ENCODE data around the gene DDX5. TPM values are rescaled to one million over a fixed set of nuclear protein-coding genes. Genes with fewer than 3 reads are reported as not detected.
A peak's percentile ranks its signal among the peaks of the same experiment; 100 is the strongest.

DDX5 gene
- total and polyA plus RNA-seq, 2 of the 13 experiments (the other 11 are each of a cell fraction or from before 2014, with no cell fraction given), result 503 to 684 TPM

GRCh38 chr17:64506576-64507412 is 705 bp upstream of the DDX5 start, which contains the start of gene CEP95 (continued):
- TF ChIP-seq, protein P1, sequence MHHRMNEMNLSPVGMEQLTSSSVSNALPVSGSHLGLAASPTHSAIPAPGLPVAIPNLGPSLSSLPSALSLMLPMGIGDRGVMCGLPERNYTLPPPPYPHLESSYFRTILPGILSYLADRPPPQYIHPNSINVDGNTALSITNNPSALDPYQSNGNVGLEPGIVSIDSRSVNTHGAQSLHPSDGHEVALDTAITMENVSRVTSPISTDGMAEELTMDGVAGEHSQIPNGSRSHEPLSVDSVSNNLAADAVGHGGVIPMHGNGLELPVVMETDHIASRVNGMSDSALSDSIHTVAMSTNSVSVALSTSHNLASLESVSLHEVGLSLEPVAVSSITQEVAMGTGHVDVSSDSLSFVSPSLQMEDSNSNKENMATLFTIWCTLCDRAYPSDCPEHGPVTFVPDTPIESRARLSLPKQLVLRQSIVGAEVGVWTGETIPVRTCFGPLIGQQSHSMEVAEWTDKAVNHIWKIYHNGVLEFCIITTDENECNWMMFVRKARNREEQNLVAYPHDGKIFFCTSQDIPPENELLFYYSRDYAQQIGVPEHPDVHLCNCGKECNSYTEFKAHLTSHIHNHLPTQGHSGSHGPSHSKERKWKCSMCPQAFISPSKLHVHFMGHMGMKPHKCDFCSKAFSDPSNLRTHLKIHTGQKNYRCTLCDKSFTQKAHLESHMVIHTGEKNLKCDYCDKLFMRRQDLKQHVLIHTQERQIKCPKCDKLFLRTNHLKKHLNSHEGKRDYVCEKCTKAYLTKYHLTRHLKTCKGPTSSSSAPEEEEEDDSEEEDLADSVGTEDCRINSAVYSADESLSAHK (CRISPR knock-in tag; IDR thresholded peaks at IDR 0.05; ENCODE audit: borderline replicate concordance), result no peak
- no peak for TF ChIP-seq CHD4 (IDR thresholded peaks at IDR 0.05; ENCODE audit: borderline replicate concordance, low read length)
- 0 out of 2 replicates have a peak, but pooled peaks have one; percentile 9 for TF ChIP-seq ATF7 (IDR thresholded peaks at IDR 0.05)
- no peak; the same call in 1 of the 2 replicates for TF ChIP-seq ATF7 (CRISPR knock-in tag; IDR thresholded peaks at IDR 0.05)
- peak; percentile 93 for TF ChIP-seq KLF12 (CRISPR knock-in tag; IDR thresholded peaks at IDR 0.05; ENCODE audit: borderline replicate concordance)
- TF ChIP-seq IRF9 (CRISPR knock-in tag; IDR thresholded peaks at IDR 0.05; ENCODE audit: borderline replicate concordance), result peak; percentile 93
- TF ChIP-seq ZNF570 (CRISPR knock-in tag; IDR thresholded peaks at IDR 0.05; ENCODE audit: borderline replicate concordance), result peak; percentile 79; the same call in 1 of the 2 replicates
- TF ChIP-seq, protein P2, sequence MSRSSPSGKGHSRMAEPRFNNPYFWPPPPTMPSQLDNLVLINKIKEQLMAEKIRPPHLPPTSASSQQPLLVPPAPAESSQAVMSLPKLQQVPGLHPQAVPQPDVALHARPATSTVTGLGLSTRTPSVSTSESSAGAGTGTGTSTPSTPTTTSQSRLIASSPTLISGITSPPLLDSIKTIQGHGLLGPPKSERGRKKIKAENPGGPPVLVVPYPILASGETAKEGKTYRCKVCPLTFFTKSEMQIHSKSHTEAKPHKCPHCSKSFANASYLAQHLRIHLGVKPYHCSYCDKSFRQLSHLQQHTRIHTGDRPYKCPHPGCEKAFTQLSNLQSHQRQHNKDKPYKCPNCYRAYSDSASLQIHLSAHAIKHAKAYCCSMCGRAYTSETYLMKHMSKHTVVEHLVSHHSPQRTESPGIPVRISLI (CRISPR knock-in tag; IDR thresholded peaks at IDR 0.05; ENCODE audit: borderline replicate concordance), result no peak
- TF ChIP-seq ZNF678 (CRISPR knock-in tag; IDR thresholded peaks at IDR 0.05), result peak; percentile 42
- peak; percentile 71 for TF ChIP-seq YY1 (IDR thresholded peaks at IDR 0.05; ENCODE audit: insufficient read depth, insufficient replicate concordance, low read depth, low read length)
- TF ChIP-seq ZNF513 (CRISPR knock-in tag; conservative IDR thresholded peaks at IDR 0.05), result 0 out of 2 replicates have a peak, but pooled peaks have one; percentile 46
- TF ChIP-seq ZBTB49 (CRISPR knock-in tag; IDR thresholded peaks at IDR 0.05; ENCODE audit: borderline replicate concordance), result no peak
- no peak for TF ChIP-seq HNRNPK (IDR thresholded peaks at IDR 0.05; ENCODE audit: low read depth, low read length, poor library complexity, severe bottlenecking)
- 0 out of 2 replicates have a peak, but pooled peaks have one; percentile 19 for TF ChIP-seq SIX4 (CRISPR knock-in tag; IDR thresholded peaks at IDR 0.05)
- peak; percentile 30 for TF ChIP-seq ISL2 (CRISPR knock-in tag; IDR thresholded peaks at IDR 0.05)
- no peak for TF ChIP-seq ZSCAN31 (CRISPR knock-in tag; IDR thresholded peaks at IDR 0.05; ENCODE audit: low read depth)
- peak; percentile 95 for TF ChIP-seq ZNF709 (CRISPR knock-in tag; IDR thresholded peaks at IDR 0.05)
- peak; percentile 75 to 87 for TF ChIP-seq POLR2A (IDR thresholded peaks at IDR 0.05; ENCODE audit: insufficient read depth in 1 of 2, low read depth in 2 of 2, low read length in 2 of 2)
- TF ChIP-seq GATA4 (IDR thresholded peaks at IDR 0.05; ENCODE audit: borderline replicate concordance, low read depth), result peak; percentile 31; the same call in 1 of the 2 replicates
- TF ChIP-seq FOXM1 (CRISPR knock-in tag; IDR thresholded peaks at IDR 0.05), result no peak

All from HepG2 (cell line).